ENCODE measurements around the gene PLEKHH2.

DNA sequence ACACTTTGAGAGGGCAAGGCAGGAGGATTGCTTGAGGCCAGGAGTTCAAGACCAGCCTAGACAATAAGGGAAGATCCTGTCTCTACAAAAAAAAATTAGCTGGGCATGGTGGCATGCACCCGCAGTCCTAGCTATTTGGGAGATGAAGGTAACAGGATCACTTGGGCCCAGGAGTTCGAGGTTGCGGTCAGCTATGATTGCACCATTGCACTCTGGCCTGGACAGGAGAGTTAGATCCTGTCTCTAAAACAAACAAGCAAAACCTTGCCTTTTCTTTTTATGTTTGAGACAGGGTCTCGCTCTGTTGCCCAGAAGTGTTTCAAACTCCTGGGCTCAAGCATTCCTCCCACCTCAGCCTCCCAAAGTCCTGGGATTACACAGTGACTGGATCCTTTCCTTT lies 26.7 kb upstream of the PLEKHH2 start:
- no peak for TF ChIP-seq POLR2AphosphoS5 (IDR thresholded peaks at IDR 0.05)
- TF ChIP-seq, protein P1, sequence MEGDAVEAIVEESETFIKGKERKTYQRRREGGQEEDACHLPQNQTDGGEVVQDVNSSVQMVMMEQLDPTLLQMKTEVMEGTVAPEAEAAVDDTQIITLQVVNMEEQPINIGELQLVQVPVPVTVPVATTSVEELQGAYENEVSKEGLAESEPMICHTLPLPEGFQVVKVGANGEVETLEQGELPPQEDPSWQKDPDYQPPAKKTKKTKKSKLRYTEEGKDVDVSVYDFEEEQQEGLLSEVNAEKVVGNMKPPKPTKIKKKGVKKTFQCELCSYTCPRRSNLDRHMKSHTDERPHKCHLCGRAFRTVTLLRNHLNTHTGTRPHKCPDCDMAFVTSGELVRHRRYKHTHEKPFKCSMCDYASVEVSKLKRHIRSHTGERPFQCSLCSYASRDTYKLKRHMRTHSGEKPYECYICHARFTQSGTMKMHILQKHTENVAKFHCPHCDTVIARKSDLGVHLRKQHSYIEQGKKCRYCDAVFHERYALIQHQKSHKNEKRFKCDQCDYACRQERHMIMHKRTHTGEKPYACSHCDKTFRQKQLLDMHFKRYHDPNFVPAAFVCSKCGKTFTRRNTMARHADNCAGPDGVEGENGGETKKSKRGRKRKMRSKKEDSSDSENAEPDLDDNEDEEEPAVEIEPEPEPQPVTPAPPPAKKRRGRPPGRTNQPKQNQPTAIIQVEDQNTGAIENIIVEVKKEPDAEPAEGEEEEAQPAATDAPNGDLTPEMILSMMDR (IDR thresholded peaks at IDR 0.05 in 8 of 11, conservative IDR thresholded peaks at IDR 0.05 in 3 of 11): no peak
- no peak for TF ChIP-seq POLR2A (IDR thresholded peaks at IDR 0.05)
